ENCODE results near the gene NTF3.
A peak's percentile ranks its signal among the peaks of the same experiment; 100 is the strongest.

The NTF3 gene

DNA sequence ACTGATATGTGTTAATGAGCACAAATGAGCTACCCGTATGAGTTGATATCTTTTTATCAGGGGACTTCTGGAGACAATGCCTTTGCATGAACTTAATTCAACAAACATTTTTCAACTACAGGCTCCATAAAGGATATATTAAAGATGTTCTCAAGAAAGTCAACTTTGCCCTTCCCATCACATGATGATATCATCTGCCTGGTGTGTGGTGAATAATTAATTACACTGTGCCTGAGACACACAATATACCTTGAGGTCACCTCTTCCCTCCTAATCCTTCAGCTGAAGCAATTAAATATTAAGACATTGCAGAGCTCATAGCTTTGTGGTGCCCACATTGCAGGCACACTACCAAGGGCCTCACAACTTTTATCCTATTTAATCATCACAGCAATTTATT is 22.3 kb upstream of the NTF3 start:
- no peak for DNase-seq (ENCODE audit: low read depth)
- no peak overlapping the region for H3K4me3 ChIP-seq (ENCODE audit: low read depth, low read length)
- TF ChIP-seq, protein P1, sequence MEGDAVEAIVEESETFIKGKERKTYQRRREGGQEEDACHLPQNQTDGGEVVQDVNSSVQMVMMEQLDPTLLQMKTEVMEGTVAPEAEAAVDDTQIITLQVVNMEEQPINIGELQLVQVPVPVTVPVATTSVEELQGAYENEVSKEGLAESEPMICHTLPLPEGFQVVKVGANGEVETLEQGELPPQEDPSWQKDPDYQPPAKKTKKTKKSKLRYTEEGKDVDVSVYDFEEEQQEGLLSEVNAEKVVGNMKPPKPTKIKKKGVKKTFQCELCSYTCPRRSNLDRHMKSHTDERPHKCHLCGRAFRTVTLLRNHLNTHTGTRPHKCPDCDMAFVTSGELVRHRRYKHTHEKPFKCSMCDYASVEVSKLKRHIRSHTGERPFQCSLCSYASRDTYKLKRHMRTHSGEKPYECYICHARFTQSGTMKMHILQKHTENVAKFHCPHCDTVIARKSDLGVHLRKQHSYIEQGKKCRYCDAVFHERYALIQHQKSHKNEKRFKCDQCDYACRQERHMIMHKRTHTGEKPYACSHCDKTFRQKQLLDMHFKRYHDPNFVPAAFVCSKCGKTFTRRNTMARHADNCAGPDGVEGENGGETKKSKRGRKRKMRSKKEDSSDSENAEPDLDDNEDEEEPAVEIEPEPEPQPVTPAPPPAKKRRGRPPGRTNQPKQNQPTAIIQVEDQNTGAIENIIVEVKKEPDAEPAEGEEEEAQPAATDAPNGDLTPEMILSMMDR (conservative IDR thresholded peaks at IDR 0.05; ENCODE audit: low read depth, low read length), result no peak

DNA sequence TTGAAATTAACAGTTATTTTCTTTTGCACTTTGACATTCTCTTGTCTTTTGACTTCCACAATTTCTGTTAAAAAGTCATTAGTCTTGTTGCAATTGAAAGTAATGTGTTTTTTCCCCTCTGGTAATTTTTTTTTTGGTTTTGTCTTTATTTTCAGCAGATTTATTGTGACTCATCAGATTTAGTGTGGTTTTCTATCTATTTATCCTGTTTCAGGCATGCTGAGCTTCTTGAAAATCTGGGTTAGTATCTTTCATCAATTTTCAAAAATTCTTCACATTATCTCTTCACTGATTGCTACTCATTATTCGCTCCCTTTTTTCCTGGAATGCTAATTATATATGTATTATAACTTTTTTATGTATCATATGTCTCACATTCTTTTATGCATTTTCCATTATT is 15.3 kb upstream of the NTF3 start:
- DNase-seq (ENCODE audit: low read depth), result no peak
- H3K4me3 ChIP-seq (ENCODE audit: low read depth, low read length), result no peak overlapping the region
- TF ChIP-seq, protein P1 (conservative IDR thresholded peaks at IDR 0.05; ENCODE audit: low read depth, low read length), result no peak

DNA sequence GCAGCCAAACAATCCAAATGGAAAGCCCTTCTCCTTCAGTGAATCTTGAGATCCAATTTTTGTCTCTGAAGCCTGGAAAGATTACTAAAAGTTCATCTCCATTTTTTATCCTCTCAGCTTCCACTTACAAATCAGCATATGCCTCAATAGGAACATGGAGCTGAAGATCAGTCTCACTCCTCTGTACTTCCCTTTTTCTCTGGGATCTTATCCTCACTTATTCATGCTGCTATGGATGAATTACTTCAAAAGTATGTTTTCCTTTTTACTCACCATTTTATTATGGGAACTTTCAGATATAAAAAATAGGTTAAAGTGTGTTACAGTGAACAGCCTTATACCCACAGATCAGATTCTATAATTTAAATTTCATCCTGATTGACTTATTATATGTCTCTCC is 14.4 kb upstream of the NTF3 start:
- DNase-seq (ENCODE audit: low read depth), result no peak
- no peak overlapping the region for H3K4me3 ChIP-seq (ENCODE audit: low read depth, low read length)
- TF ChIP-seq, protein P1 (conservative IDR thresholded peaks at IDR 0.05; ENCODE audit: low read depth, low read length), result no peak

DNA sequence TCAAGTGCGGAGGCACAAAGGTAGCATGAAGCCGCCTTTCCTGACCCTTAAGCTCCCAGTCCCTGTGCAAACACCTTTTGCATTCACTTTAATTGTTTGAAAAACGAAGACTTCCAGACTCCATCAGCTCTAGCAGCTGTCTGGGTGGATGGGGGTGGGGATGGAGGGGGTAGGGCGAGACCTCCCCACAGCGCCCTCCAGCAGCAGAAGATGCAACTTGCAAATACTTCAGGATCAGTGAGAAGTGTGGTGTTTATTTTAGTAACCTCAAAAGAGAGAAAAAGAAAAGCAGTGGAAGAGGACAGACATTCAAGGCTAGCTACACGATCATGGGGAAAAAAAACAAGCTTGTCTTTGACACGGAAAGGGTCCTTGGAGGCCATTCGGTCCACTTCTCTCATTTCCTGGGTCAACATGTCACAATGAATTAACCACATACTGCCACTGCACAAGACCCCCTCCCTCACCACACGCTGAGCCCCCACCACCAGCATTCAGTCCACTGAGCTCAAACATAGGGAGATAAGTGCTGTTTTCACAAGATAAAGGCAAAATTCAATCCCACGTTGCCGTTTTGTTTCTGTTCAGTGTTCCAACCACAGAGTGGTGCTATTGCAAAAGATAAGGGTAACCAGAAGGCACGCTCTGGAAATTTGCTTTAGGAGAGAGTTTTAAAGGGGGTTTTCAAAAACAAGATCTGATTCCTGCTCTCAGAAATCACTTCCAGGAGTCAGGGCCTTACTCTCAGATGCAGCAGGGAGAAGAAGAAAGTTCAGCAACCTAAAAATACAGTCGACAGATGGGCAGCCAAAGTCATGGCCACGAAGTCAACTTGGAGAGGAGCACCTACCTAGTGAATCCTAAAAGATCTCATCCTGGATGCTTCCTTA is 3.3 kb upstream of the NTF3 start:
- peak; percentile 48 for DNase-seq (ENCODE audit: low read depth)
- H3K4me3 ChIP-seq (ENCODE audit: low read depth, low read length), result no peak overlapping the region
- TF ChIP-seq, protein P1 (conservative IDR thresholded peaks at IDR 0.05; ENCODE audit: low read depth, low read length), result peak; percentile 52

- no peak for DNase-seq (ENCODE audit: low read depth)
- no peak overlapping the region for H3K4me3 ChIP-seq (ENCODE audit: low read depth, low read length)
- TF ChIP-seq, protein P1 (conservative IDR thresholded peaks at IDR 0.05; ENCODE audit: low read depth, low read length), result no peak
Observed at GRCh38 chr12:5429741-5430557, 2.0 kb upstream of the NTF3 start.

DNA sequence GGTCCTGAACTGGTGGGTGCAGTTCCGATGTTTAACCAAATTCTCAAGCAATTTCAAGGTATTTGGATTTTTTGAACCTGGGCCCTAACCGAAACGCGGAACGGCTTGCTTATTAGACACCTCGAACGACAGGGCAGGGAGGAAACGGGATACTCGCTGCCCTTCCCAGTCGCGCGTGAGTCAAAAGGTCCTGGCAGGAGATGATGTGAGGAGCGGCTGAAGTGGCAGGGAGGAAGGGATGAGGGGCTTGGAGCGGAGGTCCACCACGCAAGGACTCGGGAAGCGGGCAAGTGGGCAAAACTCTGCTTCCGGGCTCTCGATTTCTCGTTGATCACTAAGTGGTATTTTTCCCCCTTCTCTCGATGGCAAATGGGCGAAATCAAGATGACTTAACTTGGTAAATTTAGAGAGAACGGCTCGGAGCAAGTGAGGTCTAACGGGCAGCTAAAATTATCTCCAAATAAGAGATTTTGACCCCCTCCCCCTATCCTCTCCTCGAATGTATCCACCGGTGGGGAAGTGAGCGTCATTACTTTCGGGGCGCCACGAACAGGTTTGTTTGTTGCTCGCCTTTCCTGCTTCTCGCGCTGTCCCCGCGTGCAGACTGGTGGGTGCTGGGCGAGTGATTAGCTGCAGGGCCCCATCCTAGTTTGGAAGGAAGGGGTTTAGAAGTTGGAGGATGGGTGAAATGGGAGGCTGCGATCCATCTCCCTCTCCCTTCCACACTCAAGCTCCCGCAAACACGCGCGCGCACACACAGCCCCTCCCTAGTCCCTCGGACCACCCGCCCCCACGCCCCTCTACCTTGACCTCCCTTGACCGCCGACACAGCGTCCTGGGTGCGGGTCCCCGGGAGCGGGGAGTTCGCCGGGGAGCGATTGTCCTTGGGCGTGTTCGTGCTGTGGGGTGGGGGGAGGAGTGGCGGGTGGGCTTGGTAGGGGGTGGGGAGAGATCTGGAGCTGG is 986 bp upstream of the NTF3 start:
- no peak for DNase-seq (ENCODE audit: low read depth)
- no peak overlapping the region for H3K4me3 ChIP-seq (ENCODE audit: low read depth, low read length)
- TF ChIP-seq, protein P1 (conservative IDR thresholded peaks at IDR 0.05; ENCODE audit: low read depth, low read length), result no peak
